Fibroblast of peridontal ligament (primary cell): ENCODE results near the gene MND1.

Source experiments
- DNase-seq: peaks from one replicate; pipeline ENCODE4 v3.0.0-alpha.2; 2010; ENCODE audit errors: extremely low read depth

The MND1 gene, protein sequence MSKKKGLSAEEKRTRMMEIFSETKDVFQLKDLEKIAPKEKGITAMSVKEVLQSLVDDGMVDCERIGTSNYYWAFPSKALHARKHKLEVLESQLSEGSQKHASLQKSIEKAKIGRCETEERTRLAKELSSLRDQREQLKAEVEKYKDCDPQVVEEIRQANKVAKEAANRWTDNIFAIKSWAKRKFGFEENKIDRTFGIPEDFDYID

DNA sequence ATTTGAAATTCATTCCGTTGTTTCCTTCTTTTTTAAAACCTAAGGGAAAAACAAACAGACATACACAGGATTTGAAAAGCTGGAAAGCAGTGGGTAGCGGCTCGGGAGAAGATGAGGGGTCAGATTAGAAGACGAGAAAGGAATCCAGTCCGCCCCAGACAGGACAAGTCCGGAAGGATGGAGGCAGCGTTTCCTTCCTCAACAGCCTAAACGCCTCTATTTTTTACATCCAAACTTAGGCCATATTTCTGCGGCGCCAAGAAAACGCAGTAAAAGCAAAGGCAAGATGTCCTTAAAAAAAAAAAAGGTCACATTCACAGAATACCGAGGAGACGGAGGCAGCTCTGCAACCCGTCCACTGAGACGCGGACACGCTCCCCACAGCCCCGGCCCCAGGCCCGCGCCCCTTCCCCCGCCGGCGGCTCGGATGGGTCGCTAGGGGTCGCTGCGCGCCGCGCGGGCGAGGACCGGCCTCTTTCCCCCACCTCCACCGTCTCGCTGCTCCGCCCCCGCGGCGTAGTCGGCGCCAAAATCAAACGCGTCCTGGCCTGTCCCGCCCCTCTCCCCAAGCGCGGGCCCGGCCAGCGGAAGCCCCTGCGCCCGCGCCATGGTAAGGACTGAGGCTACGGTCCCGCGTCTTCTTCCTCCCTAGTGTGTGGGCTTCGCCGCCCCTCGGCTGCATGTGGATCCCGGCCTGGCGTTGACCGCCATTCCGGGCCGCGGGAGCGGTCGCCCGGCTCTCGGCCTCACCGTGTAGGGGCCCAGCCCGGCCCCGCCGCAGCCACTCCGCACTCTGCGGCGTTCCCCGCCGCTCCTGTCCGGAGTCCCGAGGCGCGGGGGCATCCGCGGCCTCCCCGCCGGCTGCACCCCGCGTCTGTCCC, at the start of gene MND1:
TSS of gene MND1 (plus strand) at position 558 of the 881 bp plus-strand sequence. CDS start at position 608, 50 bp downstream.
- peak; percentile 65 for DNase-seq

DNA sequence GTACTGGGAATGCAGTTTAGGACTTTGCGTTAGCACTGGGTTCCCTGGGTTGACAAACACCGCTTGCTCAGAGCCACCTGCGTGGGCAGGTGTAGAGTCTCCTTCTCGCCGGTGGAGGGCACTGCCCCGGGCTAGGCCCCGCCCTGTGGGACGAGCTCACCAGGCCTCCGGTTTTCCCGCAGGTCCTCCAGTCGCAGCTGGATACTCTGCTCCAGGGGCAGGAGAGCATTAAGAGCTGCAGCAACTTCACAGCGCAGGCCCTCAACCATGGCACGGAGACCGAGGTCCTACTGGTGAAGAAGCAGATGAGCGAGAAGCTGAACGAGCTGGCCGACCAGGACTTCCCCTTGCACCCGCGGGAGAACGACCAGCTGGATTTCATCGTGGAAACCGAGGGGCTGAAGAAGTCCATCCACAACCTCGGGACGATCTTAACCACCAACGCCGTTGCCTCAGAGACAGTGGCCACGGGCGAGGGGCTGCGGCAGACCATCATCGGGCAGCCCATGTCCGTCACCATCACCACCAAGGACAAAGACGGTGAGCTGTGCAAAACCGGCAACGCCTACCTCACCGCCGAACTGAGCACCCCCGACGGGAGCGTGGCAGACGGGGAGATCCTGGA, 49.2 kb upstream of the MND1 start:
- no peak for DNase-seq

DNA sequence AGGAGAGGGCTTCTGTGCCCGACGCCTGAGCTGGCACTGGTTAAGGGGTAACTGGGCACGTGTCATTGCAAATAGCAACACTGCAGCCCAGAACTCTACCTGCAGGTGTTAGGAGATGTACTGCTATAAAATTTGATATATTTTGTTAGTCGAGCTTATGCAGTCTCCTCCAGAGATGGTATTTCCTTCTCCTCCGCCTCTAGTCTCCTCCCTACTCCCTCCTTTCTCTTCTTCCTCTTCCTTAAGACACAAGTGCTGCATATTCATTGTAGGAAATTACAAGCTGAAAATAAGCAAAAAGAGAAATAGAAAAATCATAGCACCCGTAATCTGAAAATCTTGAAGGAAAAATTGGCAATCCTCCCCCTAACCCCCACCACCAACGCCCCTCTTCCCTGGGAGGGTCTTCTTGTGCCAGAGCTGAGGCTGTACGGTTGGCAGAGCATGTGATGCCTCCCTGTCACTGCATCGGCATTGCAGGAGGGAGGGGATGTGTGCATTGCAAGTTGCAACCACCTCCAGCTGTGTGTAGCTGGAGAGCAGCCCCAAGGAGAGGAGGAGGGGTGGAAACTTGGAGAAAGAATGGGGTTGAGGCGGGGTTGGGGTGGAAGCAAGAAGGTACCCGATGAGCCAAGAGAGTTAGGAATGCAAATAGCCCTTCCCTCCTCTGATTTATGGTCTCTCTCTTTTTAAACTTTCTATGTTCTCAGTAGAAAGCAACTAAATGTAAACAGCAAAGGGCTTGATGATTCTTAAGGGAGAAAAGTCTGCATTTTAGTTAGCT, 48.3 kb upstream of the MND1 start:
- DNase-seq = peak; percentile 78

GRCh38 chr4:153297116-153297515, 47.4 kb upstream of the MND1 start:
- DNase-seq = no peak

GRCh38 chr4:153310793-153311192, 33.7 kb upstream of the MND1 start:
- no peak for DNase-seq

DNA sequence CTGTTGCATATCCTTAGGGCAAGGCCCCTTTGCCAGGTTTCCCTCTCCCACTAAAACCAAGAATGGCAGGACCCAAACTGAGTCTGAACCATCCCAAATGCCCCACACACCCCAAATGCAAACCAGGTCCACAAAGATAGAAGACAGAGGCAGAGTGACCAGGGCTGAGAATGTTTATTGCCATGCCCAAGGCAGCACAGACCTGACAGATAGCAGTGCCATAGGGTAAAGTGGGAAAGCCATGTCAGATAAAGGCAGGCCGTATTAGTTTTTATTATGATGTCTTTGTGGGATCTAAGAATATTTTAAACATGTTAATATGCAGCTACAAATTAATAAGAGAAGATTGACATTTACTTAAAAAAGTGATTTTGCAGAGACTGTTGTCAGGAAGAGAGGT, 29.6 kb upstream of the MND1 start:
- no peak for DNase-seq

DNA sequence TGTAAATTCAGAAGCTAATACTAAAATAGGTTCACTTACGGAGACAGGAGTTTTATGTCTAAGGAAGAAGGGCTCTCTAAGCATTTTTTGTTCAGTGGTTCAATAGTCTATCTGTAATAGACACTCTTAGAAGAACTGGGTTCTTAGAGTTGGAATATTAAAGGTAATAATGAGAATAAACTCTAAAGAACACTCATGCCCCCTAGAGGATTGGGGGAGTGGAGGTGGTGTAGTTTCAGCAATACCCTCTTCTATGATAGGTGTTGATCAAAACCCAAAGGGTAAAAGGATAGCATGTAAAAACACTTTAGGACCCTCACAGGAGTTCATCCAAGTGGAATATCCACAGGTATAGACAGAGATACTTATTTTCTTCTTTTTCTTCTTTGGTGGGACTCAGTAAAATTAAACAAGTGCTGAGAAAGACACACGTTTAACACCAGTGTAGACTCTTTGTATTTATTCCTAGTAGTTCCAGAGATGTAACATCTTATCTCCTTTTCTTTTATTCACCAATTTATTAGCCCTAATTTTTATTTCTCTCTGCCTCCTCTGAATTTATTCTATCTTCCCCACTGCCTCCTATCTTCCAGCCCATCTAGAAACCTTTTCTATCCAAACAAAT, 25.7 kb upstream of the MND1 start:
- DNase-seq = peak; percentile 71

- peak; percentile 16 for DNase-seq
These were observed 21.7 kb upstream of the MND1 start for GRCh38 chr4:153322791-153323190.

DNA sequence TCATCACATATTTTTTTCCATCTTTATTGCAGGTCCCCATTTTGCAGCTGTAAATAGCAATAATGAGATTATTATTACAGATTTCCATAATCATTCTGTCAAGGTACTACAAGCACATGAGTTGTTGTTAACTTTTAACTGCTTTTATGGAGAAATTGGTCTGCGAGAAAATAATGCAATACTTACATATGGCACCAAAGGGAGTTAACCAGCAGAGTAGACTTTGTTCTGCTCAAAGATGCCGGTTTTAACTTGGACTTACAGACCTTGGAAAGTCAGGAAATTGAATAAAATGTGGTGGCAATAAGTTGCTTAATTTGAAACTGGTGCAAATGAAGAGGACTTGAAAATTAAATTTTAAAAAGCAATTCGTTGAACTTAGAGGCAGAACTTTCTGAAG, 20.4 kb upstream of the MND1 start:
- DNase-seq = no peak

- DNase-seq = no peak
These were observed 18.9 kb upstream of the MND1 start for GRCh38 chr4:153325558-153325957.

GRCh38 chr4:153326513-153326912, 18.0 kb upstream of the MND1 start:
- peak; percentile 9 for DNase-seq

- no peak for DNase-seq
These were observed 17.2 kb upstream of the MND1 start for GRCh38 chr4:153327247-153327646.

DNA sequence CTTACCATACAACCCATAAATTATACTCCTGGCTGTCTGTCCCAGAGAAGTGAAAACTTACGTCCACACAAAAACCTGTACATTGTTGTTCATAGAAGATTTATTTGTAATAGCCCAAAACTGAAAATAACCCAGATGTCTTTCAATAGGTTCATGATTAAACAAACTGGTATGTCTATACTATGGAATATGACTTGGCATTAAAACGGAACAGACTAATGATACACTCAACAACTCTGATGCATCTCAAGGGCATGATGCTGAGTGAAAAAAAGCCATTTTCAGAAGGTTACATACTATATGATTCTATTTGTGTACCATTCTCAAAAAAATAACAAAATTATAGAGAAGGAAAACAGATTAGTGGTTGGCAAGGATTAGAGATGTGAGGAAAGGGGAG, 11.6 kb upstream of the MND1 start:
- DNase-seq = peak; percentile 17

- no peak for DNase-seq
These were observed 10.6 kb upstream of the MND1 start for GRCh38 chr4:153333874-153334273.

GRCh38 chr4:153335665-153336064, 8.8 kb upstream of the MND1 start:
- DNase-seq = no peak

- DNase-seq = no peak
These were observed 6.8 kb upstream of the MND1 start for GRCh38 chr4:153337686-153338085.

DNA sequence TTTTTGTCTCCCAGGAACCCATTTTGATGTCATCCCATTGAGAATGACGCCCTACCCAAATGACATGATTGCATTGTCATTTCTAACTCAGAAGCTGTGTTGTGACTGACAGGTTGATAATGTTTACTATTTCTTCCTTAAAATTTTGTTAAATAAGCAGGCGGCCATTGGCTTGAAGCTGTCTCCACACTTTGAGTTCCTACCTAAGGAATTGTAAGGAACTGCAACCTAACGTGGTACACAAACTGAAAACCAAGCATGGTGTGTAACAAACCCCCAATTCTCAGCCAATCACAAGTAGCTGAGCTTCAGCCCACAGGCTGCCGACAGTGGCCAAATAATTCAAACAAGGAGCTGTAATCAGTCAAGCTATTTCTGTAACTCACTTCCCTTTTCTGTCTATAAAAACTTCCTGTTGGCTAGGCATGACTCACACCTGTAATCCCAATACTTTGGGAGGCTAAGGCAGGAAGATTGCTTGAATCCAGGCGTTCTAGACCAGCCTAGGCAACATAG, 2.9 kb upstream of the MND1 start:
- DNase-seq = peak; percentile 31

GRCh38 chr4:153342751-153343552, 1.5 kb upstream of the MND1 start:
- DNase-seq = no peak

GRCh38 chr4:153345012-153345981, 809 bp downstream of the MND1 start:
- peak; percentile 70 for DNase-seq
